ENCODE data around the gene ALAS1. TPM values are rescaled to one million over a fixed set of nuclear protein-coding genes. Genes with fewer than 3 reads are reported as not detected.

ALAS1 gene
- total and polyA plus RNA-seq, 2 donors (not counting 3 experiments of a cell fraction or from before 2014, with no cell fraction given) = 45.1 to 72.1 TPM

DNA sequence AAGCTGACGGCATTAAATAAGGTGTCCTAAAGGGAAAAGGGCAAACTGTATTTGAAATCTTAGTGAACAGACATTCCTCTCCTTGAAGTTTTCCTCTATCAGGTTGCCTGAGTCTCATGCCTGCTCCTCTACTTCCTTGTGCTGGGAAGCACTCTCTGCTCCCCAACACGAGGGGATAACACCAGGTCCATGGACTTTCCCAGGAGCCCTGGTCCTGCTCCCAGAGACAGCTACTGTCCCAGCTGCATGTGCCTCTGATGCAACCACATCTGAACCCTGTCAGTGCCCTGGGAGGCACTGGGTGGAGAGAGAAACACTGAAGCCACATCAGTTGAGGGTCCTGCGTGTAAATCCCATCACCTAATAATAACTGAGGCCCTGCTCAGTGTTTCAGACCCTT lies 20.1 kb downstream of the ALAS1 start:
- Histone ChIP-seq H2AFZ (ENCODE audit: low read depth, low read length) (no peak overlapping the region), H3K36me3 (ENCODE audit: control insufficient read depth in 2 of 2, extremely low read depth in 1 of 2, insufficient read depth in 2 of 2, low read length in 2 of 2) (peaks cover 7 to 18% of the 10 kb centered on the region in 2 experiments), H3K9me1 (replicated peaks; ENCODE audit: control insufficient read depth, extremely low read depth, insufficient read depth, low read length) (no peaks in the 10 kb centered on the region), H4K20me1 (replicated peaks; ENCODE audit: control insufficient read depth, extremely low read depth, insufficient read depth, low read length) (no peaks in the 10 kb centered on the region), H3K9ac (replicated peaks; ENCODE audit: extremely low read depth, insufficient read depth, low read length) (no peak overlapping the region), H3K27me3 (ENCODE audit: control insufficient read depth in 2 of 2, insufficient read depth in 2 of 2, low read length in 2 of 2) (no peaks in the 10 kb centered on the region), H3K9me3 (replicated peaks; ENCODE audit: control insufficient read depth, insufficient read depth, low read length) (no peaks in the 10 kb centered on the region), H3K79me2 (ENCODE audit: control insufficient read depth, insufficient read depth, low read length) (no peaks in the 10 kb centered on the region), H3K4me2 (ENCODE audit: insufficient read depth, low read length) (peak overlapping the region; percentile 0), H3K27ac (ENCODE audit: insufficient read depth, low read depth, low read length) (peak overlapping the region; percentile 97), H3K4me1 (ENCODE audit: control insufficient read depth, extremely low read depth, insufficient read depth, low read length) (peaks cover 32% of the 10 kb centered on the region), H3K4me3 (replicated peaks in 1 of 3; ENCODE audit: insufficient read depth in 1 of 3, low read depth in 1 of 3, low read length in 3 of 3) (no peak overlapping the region)
- FAIRE-seq = no peak
- TSS peak; percentile 55 for BruUV-seq (replicated peaks)
- ChIA-PET POLR2A (interaction anchor here (0.8 to 1.9 kb wide), 2 partner anchors 9 to 60 kb away, joined by 5 to 8 read pairs; partner anchors contain the start of gene WDR82), CTCF (interaction anchor here (0.9 to 9.7 kb wide), 6 partner anchors 19 to 229 kb away, joined by 3 to 133 read pairs (median 10); partner anchors contain the start of gene TWF2)
- dilution Hi-C loops (cut with MboI; ENCODE audit: extremely low pct_ligation_motif_present, low sequenced_read_pairs) (no loop called here), intact Hi-C loops (cut with micrococcal nuclease) (loop anchor here (5.0 kb wide), 1 partner anchor 216 kb away; no protein-coding TSS in a partner anchor)
- peak; percentile 29 for DNase-seq (ENCODE audit: low read depth, low spot score)
- TF ChIP-seq, protein P1, sequence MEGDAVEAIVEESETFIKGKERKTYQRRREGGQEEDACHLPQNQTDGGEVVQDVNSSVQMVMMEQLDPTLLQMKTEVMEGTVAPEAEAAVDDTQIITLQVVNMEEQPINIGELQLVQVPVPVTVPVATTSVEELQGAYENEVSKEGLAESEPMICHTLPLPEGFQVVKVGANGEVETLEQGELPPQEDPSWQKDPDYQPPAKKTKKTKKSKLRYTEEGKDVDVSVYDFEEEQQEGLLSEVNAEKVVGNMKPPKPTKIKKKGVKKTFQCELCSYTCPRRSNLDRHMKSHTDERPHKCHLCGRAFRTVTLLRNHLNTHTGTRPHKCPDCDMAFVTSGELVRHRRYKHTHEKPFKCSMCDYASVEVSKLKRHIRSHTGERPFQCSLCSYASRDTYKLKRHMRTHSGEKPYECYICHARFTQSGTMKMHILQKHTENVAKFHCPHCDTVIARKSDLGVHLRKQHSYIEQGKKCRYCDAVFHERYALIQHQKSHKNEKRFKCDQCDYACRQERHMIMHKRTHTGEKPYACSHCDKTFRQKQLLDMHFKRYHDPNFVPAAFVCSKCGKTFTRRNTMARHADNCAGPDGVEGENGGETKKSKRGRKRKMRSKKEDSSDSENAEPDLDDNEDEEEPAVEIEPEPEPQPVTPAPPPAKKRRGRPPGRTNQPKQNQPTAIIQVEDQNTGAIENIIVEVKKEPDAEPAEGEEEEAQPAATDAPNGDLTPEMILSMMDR (IDR thresholded peaks at IDR 0.05; ENCODE audit: extremely low read depth in 1 of 2, insufficient read depth in 1 of 2, low read depth in 1 of 2, low read length in 2 of 2) = no peak
- no peak for TF ChIP-seq GATA2 (IDR thresholded peaks at IDR 0.05; ENCODE audit: insufficient read depth, insufficient read length, low read depth, low read length)
- no peak for TF ChIP-seq JUN (IDR thresholded peaks at IDR 0.05; ENCODE audit: borderline replicate concordance, insufficient read depth, insufficient read length, low read depth)
- no peak for TF ChIP-seq MYC (IDR thresholded peaks at IDR 0.05; ENCODE audit: low read depth, low read length)
- TF ChIP-seq EZH2 (IDR thresholded peaks at IDR 0.05; ENCODE audit: borderline replicate concordance, low read depth, low read length, severe bottlenecking) = no peak
- no peak for TF ChIP-seq POLR2AphosphoS5 (IDR thresholded peaks at IDR 0.05; ENCODE audit: insufficient read depth, low read depth, low read length)
- TF ChIP-seq, protein P2, sequence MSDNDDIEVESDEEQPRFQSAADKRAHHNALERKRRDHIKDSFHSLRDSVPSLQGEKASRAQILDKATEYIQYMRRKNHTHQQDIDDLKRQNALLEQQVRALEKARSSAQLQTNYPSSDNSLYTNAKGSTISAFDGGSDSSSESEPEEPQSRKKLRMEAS (IDR thresholded peaks at IDR 0.05; ENCODE audit: insufficient read depth, insufficient read length) = no peak
- TF ChIP-seq FOS (IDR thresholded peaks at IDR 0.05; ENCODE audit: borderline replicate concordance, insufficient read depth, low read length) = no peak
- TF ChIP-seq POLR2A (IDR thresholded peaks at IDR 0.05; ENCODE audit: low read depth, low read length) = no peak
